GM19463 (cell line): Measurements from ENCODE around the gene PFDN1.

ENCODE experiments used
- ATAC-seq: cut with Tn5 transposase; IDR thresholded peaks from one replicate; pipeline ENCODE4 v1.9.1; 2021; ENCODE audit warnings: mild to moderate bottlenecking, moderate library complexity; ENCODE audit not compliant: unreplicated experiment

PFDN1 gene

GRCh38 chr5:140298183-140298601 lies 4.7 kb downstream of the PFDN1 start:
- ATAC-seq: no peak

- no peak for ATAC-seq
These were observed 5.6 kb downstream of the PFDN1 start for GRCh38 chr5:140297283-140297682.

GRCh38 chr5:140296289-140296688 lies 6.6 kb downstream of the PFDN1 start:
- no peak for ATAC-seq

- no peak for ATAC-seq
These were observed 7.5 kb downstream of the PFDN1 start for GRCh38 chr5:140295414-140295813.

- ATAC-seq: no peak
These were observed 8.1 kb downstream of the PFDN1 start for GRCh38 chr5:140294753-140295152.

GRCh38 chr5:140293849-140294100 lies 9.1 kb downstream of the PFDN1 start:
- ATAC-seq: no peak

- ATAC-seq: no peak
These were observed 9.6 kb downstream of the PFDN1 start for GRCh38 chr5:140293091-140293848.

- no peak for ATAC-seq
These were observed 10.5 kb downstream of the PFDN1 start for GRCh38 chr5:140292212-140293036.

GRCh38 chr5:140287801-140288521 lies 14.9 kb downstream of the PFDN1 start:
- ATAC-seq: no peak

- no peak for ATAC-seq
These were observed 16.5 kb downstream of the PFDN1 start for GRCh38 chr5:140286424-140286823.

- no peak for ATAC-seq
These were observed 18.9 kb downstream of the PFDN1 start for GRCh38 chr5:140284013-140284412.

GRCh38 chr5:140282266-140282665 lies 20.6 kb downstream of the PFDN1 start:
- no peak for ATAC-seq

GRCh38 chr5:140275837-140276236 lies 27.1 kb downstream of the PFDN1 start:
- ATAC-seq: no peak

GRCh38 chr5:140273401-140273877 lies 29.5 kb downstream of the PFDN1 start:
- no peak for ATAC-seq

- no peak for ATAC-seq
These were observed 32.9 kb downstream of the PFDN1 start for GRCh38 chr5:140270008-140270407.

- ATAC-seq: no peak
These were observed 35.3 kb downstream of the PFDN1 start for GRCh38 chr5:140267559-140268018.

- no peak for ATAC-seq
These were observed 35.7 kb downstream of the PFDN1 start for GRCh38 chr5:140267201-140267540.

- no peak for ATAC-seq
These were observed 36.3 kb downstream of the PFDN1 start for GRCh38 chr5:140266471-140267200.

- ATAC-seq: no peak
These were observed 37.1 kb downstream of the PFDN1 start for GRCh38 chr5:140265845-140266244.

GRCh38 chr5:140262839-140263238 lies 40.1 kb downstream of the PFDN1 start:
- no peak for ATAC-seq

- no peak for ATAC-seq
These were observed 40.7 kb downstream of the PFDN1 start for GRCh38 chr5:140262221-140262620.
